Karpas-422 (cell line): ENCODE measurements around the gene AGAP1. TPM values are rescaled to one million over a fixed set of nuclear protein-coding genes. Genes with fewer than 3 reads are reported as not detected.

Source experiments
- DNase-seq: peaks from one replicate; pipeline ENCODE4 v3.0.0-alpha.2; 2015
- H2AFZ ChIP-seq: fragments of 200-600 bp; sonication (generic); 2 replicates; pipeline ENCODE4 v1.6.1; 2014; ENCODE audit warnings: antibody characterized with exemption, low read length, mixed read lengths
- H3K27ac ChIP-seq: fragments of 200-600 bp; sonication (generic); 2 replicates; pipeline ENCODE4 v1.5.1; 2014; ENCODE audit warnings: mild to moderate bottlenecking, low read length, moderate library complexity
- H3K27me3 ChIP-seq: fragments of 200-600 bp; sonication (generic); 2 replicates; pipeline ENCODE4 v1.6.1; 2014; ENCODE audit warnings: low read length, mixed read lengths
- H3K36me3 ChIP-seq: fragments of 200-600 bp; sonication (generic); 2 replicates; pipeline ENCODE4 v1.6.1; 2014; ENCODE audit warnings: low read length, mixed read lengths; ENCODE audit not compliant: insufficient read depth
- H3K4me1 ChIP-seq: fragments of 200-600 bp; sonication (generic); 2 replicates; pipeline ENCODE4 v1.6.1; 2014; ENCODE audit warnings: mild to moderate bottlenecking, low read length, mixed read lengths
- H3K4me2 ChIP-seq: fragments of 200-600 bp; sonication (generic); 2 replicates; pipeline ENCODE4 v1.6.1; 2014; ENCODE audit warnings: low read length, low read depth, mild to moderate bottlenecking; ENCODE audit not compliant: poor library complexity, severe bottlenecking
- H3K4me3 ChIP-seq: fragments of 200-600 bp; sonication (generic); 2 replicates; pipeline ENCODE4 v1.5.1; 2014; ENCODE audit warnings: mild to moderate bottlenecking, antibody characterized with exemption, low read length, mixed read lengths
- H3K79me2 ChIP-seq: fragments of 200-600 bp; sonication (generic); 2 replicates; pipeline ENCODE4 v1.6.1; 2014; ENCODE audit warnings: mild to moderate bottlenecking, low read length, mixed read lengths
- H3K9ac ChIP-seq: fragments of 200-600 bp; sonication (generic); 2 replicates; pipeline ENCODE4 v1.6.0; 2014; ENCODE audit warnings: low read length
- H3K9me2 ChIP-seq: fragments of 200-600 bp; sonication (generic), shearing (Covaris generic); replicated peaks from 2 replicates; pipeline ENCODE4 v1.6.0; 2014; ENCODE audit warnings: mild to moderate bottlenecking, low read length, moderate library complexity; ENCODE audit not compliant: insufficient read depth
- H3K9me3 ChIP-seq: fragments of 300-700, 200-600 bp; sonication (generic); 2 replicates; pipeline ENCODE4 v1.6.1; 2014; ENCODE audit warnings: low read length, mixed read lengths
- H4K20me1 ChIP-seq: fragments of 200-600 bp; sonication (generic); 2 replicates; pipeline ENCODE4 v1.6.1; 2014; ENCODE audit warnings: mild to moderate bottlenecking, antibody characterized with exemption, low read length, low read depth; ENCODE audit not compliant: insufficient read depth
- total RNA-seq: library from RNA; depleted of rRNA; stranded (reverse); fragments of >200 nt; shearing (Covaris generic); gene quantifications from 2 replicates; pipeline ENCODE4 v1.2.3, GENCODE V29; 2014; ENCODE audit warnings: low replicate concordance

The AGAP1 gene
- total RNA-seq, 1 experiment from 2014 or later, result not detected

DNA sequence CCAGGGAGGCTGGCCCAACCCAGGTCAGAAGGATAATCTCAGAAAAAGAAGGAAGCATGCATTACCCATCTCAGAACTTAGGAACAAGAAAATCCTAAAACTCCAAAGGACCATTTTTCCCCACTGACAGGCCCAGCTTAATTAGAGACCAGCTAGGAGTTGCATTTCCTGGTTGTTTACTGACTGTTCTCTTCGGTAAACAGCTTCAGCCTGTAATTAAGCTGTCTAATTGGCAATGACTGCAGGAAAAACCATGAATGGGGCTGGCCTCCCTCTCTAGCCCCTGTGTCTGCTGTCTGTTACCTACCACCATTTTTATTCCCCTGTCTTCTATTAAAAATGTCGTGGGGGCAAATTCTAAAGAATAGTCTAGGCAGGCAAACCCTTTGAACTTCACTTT is 146.5 kb downstream of the AGAP1 start:
- Histone ChIP-seq H3K4me2 (no peak overlapping the region), H3K9me2 (no peaks in the 10 kb centered on the region), H3K36me3 (no peaks in the 10 kb centered on the region), H3K27ac (no peak overlapping the region), H4K20me1 (no peaks in the 10 kb centered on the region), H3K4me1 (no peaks in the 10 kb centered on the region), H3K9ac (no peak overlapping the region), H2AFZ (no peak overlapping the region), H3K79me2 (no peaks in the 10 kb centered on the region), H3K27me3 (no peaks in the 10 kb centered on the region), H3K4me3 (no peak overlapping the region), H3K9me3 (no peaks in the 10 kb centered on the region)
- DNase-seq, result no peak

- H3K4me1 ChIP-seq, result no peaks in the 10 kb centered on the region
- H3K27ac ChIP-seq, result no peak overlapping the region
- no peaks in the 10 kb centered on the region for H3K9me3 ChIP-seq
- H3K27me3 ChIP-seq, result no peaks in the 10 kb centered on the region
- no peaks in the 10 kb centered on the region for H4K20me1 ChIP-seq
- no peak for DNase-seq
- H3K9ac ChIP-seq, result no peak overlapping the region
- no peak overlapping the region for H3K4me3 ChIP-seq
- no peak overlapping the region for H3K4me2 ChIP-seq
- no peaks in the 10 kb centered on the region for H3K9me2 ChIP-seq
- H3K79me2 ChIP-seq, result no peaks in the 10 kb centered on the region
- no peak overlapping the region for H2AFZ ChIP-seq
- H3K36me3 ChIP-seq, result no peaks in the 10 kb centered on the region
These were observed 147.3 kb downstream of the AGAP1 start for GRCh38 chr2:235640926-235641723.

GRCh38 chr2:235641956-235642355 is 148.1 kb downstream of the AGAP1 start:
- Histone ChIP-seq H3K9ac (no peak overlapping the region), H3K4me3 (no peak overlapping the region), H3K36me3 (no peaks in the 10 kb centered on the region), H3K79me2 (no peaks in the 10 kb centered on the region), H3K27ac (no peak overlapping the region), H4K20me1 (no peaks in the 10 kb centered on the region), H3K9me3 (no peaks in the 10 kb centered on the region), H3K27me3 (no peaks in the 10 kb centered on the region), H3K4me2 (no peak overlapping the region), H2AFZ (no peak overlapping the region), H3K4me1 (no peaks in the 10 kb centered on the region), H3K9me2 (no peaks in the 10 kb centered on the region)
- no peak for DNase-seq

DNA sequence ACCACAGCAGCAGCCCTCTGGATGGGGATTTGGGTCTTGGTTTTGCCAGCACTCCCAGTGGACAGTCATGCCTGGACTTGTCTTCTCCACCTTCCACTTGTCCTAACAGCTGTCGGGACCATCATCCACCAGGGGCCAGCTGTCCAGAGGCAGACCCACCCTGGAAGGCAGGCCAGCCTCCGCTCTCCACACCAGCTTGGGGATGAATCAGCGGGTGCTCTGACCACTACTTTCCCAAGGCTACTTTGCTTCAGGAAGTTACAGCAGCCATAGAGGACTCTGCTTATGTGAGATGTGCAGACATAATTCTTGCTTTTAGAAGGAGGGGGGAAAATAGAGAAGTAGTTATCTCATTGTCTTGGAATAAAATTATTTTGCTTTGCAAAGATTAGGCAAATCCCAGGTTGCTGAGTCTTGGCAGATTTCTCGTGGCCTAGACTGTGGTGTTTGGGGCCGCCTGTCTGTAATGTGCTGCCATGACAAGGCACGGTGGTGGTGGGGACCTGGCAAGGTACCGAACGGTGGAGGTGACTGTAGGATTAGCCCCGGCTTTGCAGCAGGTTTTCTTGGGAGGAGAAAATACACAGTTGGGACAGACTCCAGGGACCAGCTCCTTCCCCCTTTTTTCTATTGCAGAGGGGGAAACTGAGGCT is 148.7 kb downstream of the AGAP1 start:
- Histone ChIP-seq H3K9me3 (no peaks in the 10 kb centered on the region), H4K20me1 (no peaks in the 10 kb centered on the region), H3K27me3 (no peaks in the 10 kb centered on the region), H3K4me1 (no peaks in the 10 kb centered on the region), H3K4me3 (no peak overlapping the region), H2AFZ (no peak overlapping the region), H3K4me2 (no peak overlapping the region), H3K79me2 (no peaks in the 10 kb centered on the region), H3K9ac (no peak overlapping the region), H3K36me3 (no peaks in the 10 kb centered on the region), H3K27ac (no peak overlapping the region), H3K9me2 (no peaks in the 10 kb centered on the region)
- no peak for DNase-seq

DNA sequence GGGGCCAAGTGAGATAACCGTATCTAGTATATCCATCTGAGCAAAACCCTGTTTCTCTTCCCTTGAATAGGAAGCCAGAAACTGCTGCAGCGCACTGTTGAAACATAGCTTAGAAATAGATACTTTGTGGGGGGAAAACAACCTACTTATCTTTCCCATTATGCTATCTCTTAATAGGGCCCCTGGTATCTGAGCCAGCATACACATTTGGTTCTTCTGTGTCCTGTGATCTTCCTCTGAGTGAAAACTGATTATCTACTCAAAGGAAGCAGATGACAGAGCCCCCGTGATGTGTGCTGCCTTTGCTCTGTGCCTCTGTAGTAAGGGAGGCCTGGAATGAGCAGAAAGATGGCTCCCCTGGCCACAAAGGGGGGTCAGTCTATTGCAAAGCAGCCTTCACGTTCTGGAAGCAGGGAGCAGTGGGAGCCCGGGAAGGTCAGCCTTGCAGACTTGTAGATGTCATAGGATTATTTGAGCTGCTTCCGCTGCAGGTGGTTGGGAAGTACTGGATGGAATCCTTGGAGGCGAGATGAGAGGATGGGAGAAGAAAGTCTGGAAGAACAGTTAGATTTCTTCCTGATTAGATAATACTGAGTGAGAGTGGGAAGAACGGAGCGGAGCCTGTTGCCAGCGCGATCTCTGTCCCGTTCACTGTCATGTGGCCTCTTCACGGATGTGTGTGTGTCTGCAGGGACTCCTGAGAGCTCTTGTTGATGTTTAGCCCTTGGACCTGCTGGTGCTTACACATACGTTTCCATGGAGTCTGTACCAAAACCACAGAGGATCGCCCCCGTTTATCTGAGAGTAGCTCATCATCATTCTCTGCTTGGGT is 150.1 kb downstream of the AGAP1 start:
- H3K4me2 ChIP-seq, result no peak overlapping the region

GRCh38 chr2:235647264-235647663 is 153.4 kb downstream of the AGAP1 start:
- no peak overlapping the region for H3K9ac ChIP-seq
- H4K20me1 ChIP-seq, result no peaks in the 10 kb centered on the region
- no peaks in the 10 kb centered on the region for H3K9me3 ChIP-seq
- no peaks in the 10 kb centered on the region for H3K79me2 ChIP-seq
- no peaks in the 10 kb centered on the region for H3K36me3 ChIP-seq
- DNase-seq, result no peak
- H3K9me2 ChIP-seq, result no peaks in the 10 kb centered on the region
- no peak overlapping the region for H3K4me2 ChIP-seq
- no peaks in the 10 kb centered on the region for H3K27me3 ChIP-seq
- H3K4me1 ChIP-seq, result no peaks in the 10 kb centered on the region
- H3K27ac ChIP-seq, result no peak overlapping the region
- H2AFZ ChIP-seq, result no peak overlapping the region
- no peak overlapping the region for H3K4me3 ChIP-seq

More for the DNA sequence above, 150.1 kb downstream of the AGAP1 start:
- no peak overlapping the region for H3K4me3 ChIP-seq
- H3K27ac ChIP-seq, result no peak overlapping the region
- no peak overlapping the region for H2AFZ ChIP-seq
- no peaks in the 10 kb centered on the region for H4K20me1 ChIP-seq
- H3K9me3 ChIP-seq, result no peaks in the 10 kb centered on the region
- no peaks in the 10 kb centered on the region for H3K79me2 ChIP-seq
- no peak for DNase-seq
- H3K27me3 ChIP-seq, result no peaks in the 10 kb centered on the region
- H3K4me1 ChIP-seq, result no peaks in the 10 kb centered on the region
- H3K9me2 ChIP-seq, result no peaks in the 10 kb centered on the region
- H3K9ac ChIP-seq, result no peak overlapping the region
- no peaks in the 10 kb centered on the region for H3K36me3 ChIP-seq

GRCh38 chr2:235647877-235648276 is 154.0 kb downstream of the AGAP1 start:
- H3K4me3 ChIP-seq, result no peak overlapping the region
- H3K4me2 ChIP-seq, result no peak overlapping the region
- H3K4me1 ChIP-seq, result no peaks in the 10 kb centered on the region
- no peak for DNase-seq
- H3K79me2 ChIP-seq, result no peaks in the 10 kb centered on the region
- H2AFZ ChIP-seq, result no peak overlapping the region
- H3K9ac ChIP-seq, result no peak overlapping the region
- H3K9me3 ChIP-seq, result no peaks in the 10 kb centered on the region
- no peak overlapping the region for H3K27ac ChIP-seq
- H3K36me3 ChIP-seq, result no peaks in the 10 kb centered on the region
- no peaks in the 10 kb centered on the region for H4K20me1 ChIP-seq
- H3K27me3 ChIP-seq, result no peaks in the 10 kb centered on the region
- H3K9me2 ChIP-seq, result no peaks in the 10 kb centered on the region

DNA sequence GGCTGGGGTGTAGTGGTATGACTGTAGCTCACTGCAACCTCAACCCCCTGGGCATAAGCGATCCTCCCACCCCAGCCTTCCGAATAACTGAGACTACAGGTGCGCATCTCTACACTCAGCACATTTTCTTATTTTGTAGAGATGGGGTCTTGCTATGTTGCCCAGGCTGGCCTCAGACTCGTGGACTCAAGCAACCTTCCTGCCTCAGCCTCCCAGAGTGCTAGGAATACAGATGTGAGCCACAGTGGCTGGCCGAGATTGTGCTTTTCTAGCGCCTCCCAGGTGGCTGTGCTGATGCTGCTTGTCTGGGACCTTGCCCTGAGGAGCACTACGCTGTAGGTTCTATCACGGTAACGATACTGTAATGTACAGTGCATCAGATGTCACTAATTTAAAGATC is 155.6 kb downstream of the AGAP1 start:
- Histone ChIP-seq H3K9me3 (no peaks in the 10 kb centered on the region), H4K20me1 (no peaks in the 10 kb centered on the region), H3K4me2 (no peak overlapping the region), H3K4me3 (no peak overlapping the region), H3K27ac (no peak overlapping the region), H3K9me2 (no peaks in the 10 kb centered on the region), H2AFZ (no peak overlapping the region), H3K36me3 (no peaks in the 10 kb centered on the region), H3K79me2 (no peaks in the 10 kb centered on the region), H3K27me3 (no peaks in the 10 kb centered on the region), H3K4me1 (no peaks in the 10 kb centered on the region), H3K9ac (no peak overlapping the region)
- no peak for DNase-seq
